ENCODE results near the gene TASOR2. TPM values are rescaled to one million over a fixed set of nuclear protein-coding genes. Genes with fewer than 3 reads are reported as not detected.

Gene TASOR2
- total and polyA plus RNA-seq, 2 donors (not counting 3 experiments of a cell fraction or from before 2014, with no cell fraction given), result 13.6 to 49.9 TPM

DNA sequence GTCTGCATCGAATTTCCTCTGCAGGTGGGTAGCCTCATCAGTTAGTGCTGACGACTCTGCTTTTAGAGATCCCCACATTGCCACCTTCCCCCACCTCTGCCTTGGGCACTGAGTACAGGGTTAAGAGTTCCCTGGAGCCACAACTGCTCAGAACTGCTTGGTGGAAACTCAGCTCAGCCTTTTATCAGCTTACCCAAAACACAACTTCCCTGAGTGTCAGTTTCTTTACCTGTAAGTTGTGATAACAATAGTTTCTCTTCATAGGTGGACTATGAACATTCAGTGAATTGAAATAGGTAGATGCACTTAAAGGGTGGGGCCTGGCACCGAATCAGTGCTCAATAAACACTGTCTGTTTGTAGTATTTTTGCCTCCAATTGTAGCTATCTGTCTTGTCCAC, 29.5 kb upstream of the TASOR2 start:
- H3K9me3 ChIP-seq (replicated peaks; ENCODE audit: control insufficient read depth, insufficient read depth, low read length), result no peaks in the 10 kb centered on the region
- dilution Hi-C loops (cut with MboI; ENCODE audit: extremely low pct_ligation_motif_present, low sequenced_read_pairs) (no loop called here), intact Hi-C loops (cut with micrococcal nuclease) (no loop called here)
- H3K4me2 ChIP-seq (ENCODE audit: insufficient read depth, low read length), result no peak overlapping the region
- no TSS peak for BruUV-seq (replicated peaks)
- H3K79me2 ChIP-seq (ENCODE audit: control insufficient read depth, insufficient read depth, low read length), result no peaks in the 10 kb centered on the region
- no peak for DNase-seq (ENCODE audit: low read depth, low spot score)
- no peak overlapping the region for H2AFZ ChIP-seq (ENCODE audit: low read depth, low read length)
- H3K4me1 ChIP-seq (ENCODE audit: control insufficient read depth, extremely low read depth, insufficient read depth, low read length), result no peaks in the 10 kb centered on the region
- ChIA-PET POLR2A (no interaction called here), CTCF (no interaction called here)
- no peaks in the 10 kb centered on the region for H3K27me3 ChIP-seq (ENCODE audit: control insufficient read depth in 2 of 2, insufficient read depth in 2 of 2, low read length in 2 of 2)
- no peak overlapping the region for H3K4me3 ChIP-seq (replicated peaks in 1 of 3; ENCODE audit: insufficient read depth in 1 of 3, low read depth in 1 of 3, low read length in 3 of 3)
- H4K20me1 ChIP-seq (replicated peaks; ENCODE audit: control insufficient read depth, extremely low read depth, insufficient read depth, low read length), result no peaks in the 10 kb centered on the region
- FAIRE-seq, result no peak
- H3K9me1 ChIP-seq (replicated peaks; ENCODE audit: control insufficient read depth, extremely low read depth, insufficient read depth, low read length), result no peaks in the 10 kb centered on the region
- H3K36me3 ChIP-seq (ENCODE audit: control insufficient read depth in 2 of 2, extremely low read depth in 1 of 2, insufficient read depth in 2 of 2, low read length in 2 of 2), result no peaks in the 10 kb centered on the region
- H3K9ac ChIP-seq (replicated peaks; ENCODE audit: extremely low read depth, insufficient read depth, low read length), result no peak overlapping the region
- TF ChIP-seq, protein P1, sequence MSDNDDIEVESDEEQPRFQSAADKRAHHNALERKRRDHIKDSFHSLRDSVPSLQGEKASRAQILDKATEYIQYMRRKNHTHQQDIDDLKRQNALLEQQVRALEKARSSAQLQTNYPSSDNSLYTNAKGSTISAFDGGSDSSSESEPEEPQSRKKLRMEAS (IDR thresholded peaks at IDR 0.05; ENCODE audit: insufficient read depth, insufficient read length), result no peak
- TF ChIP-seq JUN (IDR thresholded peaks at IDR 0.05; ENCODE audit: borderline replicate concordance, insufficient read depth, insufficient read length, low read depth), result no peak
- no peak for TF ChIP-seq POLR2AphosphoS5 (IDR thresholded peaks at IDR 0.05; ENCODE audit: insufficient read depth, low read depth, low read length)
- no peak for TF ChIP-seq POLR2A (IDR thresholded peaks at IDR 0.05; ENCODE audit: low read depth, low read length)
- TF ChIP-seq EZH2 (IDR thresholded peaks at IDR 0.05; ENCODE audit: borderline replicate concordance, low read depth, low read length, severe bottlenecking), result no peak
- TF ChIP-seq, protein P2, sequence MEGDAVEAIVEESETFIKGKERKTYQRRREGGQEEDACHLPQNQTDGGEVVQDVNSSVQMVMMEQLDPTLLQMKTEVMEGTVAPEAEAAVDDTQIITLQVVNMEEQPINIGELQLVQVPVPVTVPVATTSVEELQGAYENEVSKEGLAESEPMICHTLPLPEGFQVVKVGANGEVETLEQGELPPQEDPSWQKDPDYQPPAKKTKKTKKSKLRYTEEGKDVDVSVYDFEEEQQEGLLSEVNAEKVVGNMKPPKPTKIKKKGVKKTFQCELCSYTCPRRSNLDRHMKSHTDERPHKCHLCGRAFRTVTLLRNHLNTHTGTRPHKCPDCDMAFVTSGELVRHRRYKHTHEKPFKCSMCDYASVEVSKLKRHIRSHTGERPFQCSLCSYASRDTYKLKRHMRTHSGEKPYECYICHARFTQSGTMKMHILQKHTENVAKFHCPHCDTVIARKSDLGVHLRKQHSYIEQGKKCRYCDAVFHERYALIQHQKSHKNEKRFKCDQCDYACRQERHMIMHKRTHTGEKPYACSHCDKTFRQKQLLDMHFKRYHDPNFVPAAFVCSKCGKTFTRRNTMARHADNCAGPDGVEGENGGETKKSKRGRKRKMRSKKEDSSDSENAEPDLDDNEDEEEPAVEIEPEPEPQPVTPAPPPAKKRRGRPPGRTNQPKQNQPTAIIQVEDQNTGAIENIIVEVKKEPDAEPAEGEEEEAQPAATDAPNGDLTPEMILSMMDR (IDR thresholded peaks at IDR 0.05; ENCODE audit: extremely low read depth in 1 of 2, insufficient read depth in 1 of 2, low read depth in 1 of 2, low read length in 2 of 2), result no peak
- TF ChIP-seq FOS (IDR thresholded peaks at IDR 0.05; ENCODE audit: borderline replicate concordance, insufficient read depth, low read length), result no peak
- no peak for TF ChIP-seq GATA2 (IDR thresholded peaks at IDR 0.05; ENCODE audit: insufficient read depth, insufficient read length, low read depth, low read length)
- no peak for TF ChIP-seq MYC (IDR thresholded peaks at IDR 0.05; ENCODE audit: low read depth, low read length)
- no peak overlapping the region for H3K27ac ChIP-seq (ENCODE audit: insufficient read depth, low read depth, low read length)
